ENCODE measurements around the gene LNX2. TPM values are rescaled to one million over a fixed set of nuclear protein-coding genes. Genes with fewer than 3 reads are reported as not detected.

LNX2 gene
- total RNA-seq, 1 experiment from 2014 or later = 12.1 TPM

- Histone ChIP-seq H3K4me3 (replicated peaks in 1 of 2; ENCODE audit: low read depth in 1 of 2, low read length in 2 of 2) (no peak overlapping the region), H3K27me3 (ENCODE audit: insufficient read depth, low read length) (no peaks in the 10 kb centered on the region), H3K79me2 (ENCODE audit: insufficient read depth, low read length) (no peaks in the 10 kb centered on the region), H3K36me3 (ENCODE audit: control insufficient read depth in 1 of 2, insufficient read depth in 2 of 2, low read length in 2 of 2) (no peaks in the 10 kb centered on the region), H3K9me2 (ENCODE audit: insufficient read depth) (no peaks in the 10 kb centered on the region), H3K9ac (ENCODE audit: low read length) (no peak overlapping the region), H3K4me2 (ENCODE audit: low read length) (no peak overlapping the region), H3K9me3 (ENCODE audit: control insufficient read depth in 1 of 2, insufficient read depth in 1 of 2, low read depth in 1 of 2, low read length in 2 of 2) (no peaks in the 10 kb centered on the region), H3K4me1 (ENCODE audit: control insufficient read depth in 1 of 2, insufficient read depth in 2 of 2, low read length in 2 of 2) (no peaks in the 10 kb centered on the region), H4K20me1 (ENCODE audit: insufficient read depth) (no peaks in the 10 kb centered on the region), H2AFZ (ENCODE audit: low read depth, low read length, poor library complexity, severe bottlenecking) (no peak overlapping the region), H3K27ac (ENCODE audit: low read depth, low read length) (no peak overlapping the region)
- no peak for ATAC-seq
- ChIA-PET POLR2A (no interaction called here), CTCF (no interaction called here), RAD21 (ENCODE audit: low non-redundant PET in 1 of 2, low total read pairs in 2 of 2, uncharacterized antibody in 2 of 2, unreplicated experiment in 2 of 2) (no interaction called here)
- BruUV-seq (replicated peaks) = no TSS peak
- TF ChIP-seq ZFX (IDR thresholded peaks at IDR 0.05) (no peak), EGR1 (IDR thresholded peaks at IDR 0.05; ENCODE audit: low read depth) (no peak), YY1 (IDR thresholded peaks at IDR 0.05; ENCODE audit: extremely low read depth, insufficient replicate concordance, low read depth, low read length) (no peak), FOSL1 (IDR thresholded peaks at IDR 0.05; ENCODE audit: low read depth) (no peak), ZNF274 (IDR thresholded peaks at IDR 0.05; ENCODE audit: low read depth, low read length) (no peak), ZBTB33 (IDR thresholded peaks at IDR 0.05; ENCODE audit: extremely low read depth, insufficient replicate concordance, low read length) (no peak)
- intact Hi-C loops (cut with micrococcal nuclease) = no loop called here
- no peak for DNase-seq (ENCODE audit: low read depth, low spot score)
Measured at GRCh38 chr13:27505792-27506191, 114.5 kb downstream of the LNX2 start.

DNA sequence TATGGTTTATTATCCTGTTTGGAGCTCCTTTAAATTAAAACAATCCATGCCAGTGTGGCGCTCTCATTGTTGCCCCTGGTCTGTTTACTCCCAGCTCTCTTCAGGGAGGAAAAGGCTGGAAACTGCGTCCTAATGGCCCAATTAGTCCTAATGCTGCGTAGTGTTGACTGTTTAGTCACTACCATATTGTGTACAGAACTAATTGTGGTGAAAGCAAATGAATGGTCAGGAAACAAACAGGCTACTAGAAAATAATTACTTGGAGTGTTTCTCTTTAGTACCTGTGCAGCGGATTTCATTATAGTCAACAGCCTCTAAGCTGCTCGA lies 115.5 kb downstream of the LNX2 start:
- intact Hi-C loops (cut with micrococcal nuclease) = no loop called here
- CTCF ChIA-PET = no interaction called here
- no peaks in the 10 kb centered on the region for H3K9me2 ChIP-seq (ENCODE audit: insufficient read depth)
- TF ChIP-seq ZNF274 (IDR thresholded peaks at IDR 0.05; ENCODE audit: low read depth, low read length) (no peak), SIN3A (IDR thresholded peaks at IDR 0.05; ENCODE audit: low read depth) (no peak), EZH2phosphoT487 (IDR thresholded peaks at IDR 0.05; ENCODE audit: borderline replicate concordance) (no peak), SRF (IDR thresholded peaks at IDR 0.05; ENCODE audit: low read depth) (no peak), ZBTB33 (IDR thresholded peaks at IDR 0.05; ENCODE audit: extremely low read depth, insufficient replicate concordance, low read length) (no peak), CEBPB (IDR thresholded peaks at IDR 0.05; ENCODE audit: low read depth) (no peak), POLR2AphosphoS5 (IDR thresholded peaks at IDR 0.05; ENCODE audit: low read depth, low read length) (no peak), RAD21 (IDR thresholded peaks at IDR 0.05; ENCODE audit: low read depth) (no peak), FOSL1 (IDR thresholded peaks at IDR 0.05; ENCODE audit: low read depth) (no peak)
- TF ChIP-seq, protein P1, sequence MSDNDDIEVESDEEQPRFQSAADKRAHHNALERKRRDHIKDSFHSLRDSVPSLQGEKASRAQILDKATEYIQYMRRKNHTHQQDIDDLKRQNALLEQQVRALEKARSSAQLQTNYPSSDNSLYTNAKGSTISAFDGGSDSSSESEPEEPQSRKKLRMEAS (IDR thresholded peaks at IDR 0.05) = no peak
- TF ChIP-seq, protein P2, sequence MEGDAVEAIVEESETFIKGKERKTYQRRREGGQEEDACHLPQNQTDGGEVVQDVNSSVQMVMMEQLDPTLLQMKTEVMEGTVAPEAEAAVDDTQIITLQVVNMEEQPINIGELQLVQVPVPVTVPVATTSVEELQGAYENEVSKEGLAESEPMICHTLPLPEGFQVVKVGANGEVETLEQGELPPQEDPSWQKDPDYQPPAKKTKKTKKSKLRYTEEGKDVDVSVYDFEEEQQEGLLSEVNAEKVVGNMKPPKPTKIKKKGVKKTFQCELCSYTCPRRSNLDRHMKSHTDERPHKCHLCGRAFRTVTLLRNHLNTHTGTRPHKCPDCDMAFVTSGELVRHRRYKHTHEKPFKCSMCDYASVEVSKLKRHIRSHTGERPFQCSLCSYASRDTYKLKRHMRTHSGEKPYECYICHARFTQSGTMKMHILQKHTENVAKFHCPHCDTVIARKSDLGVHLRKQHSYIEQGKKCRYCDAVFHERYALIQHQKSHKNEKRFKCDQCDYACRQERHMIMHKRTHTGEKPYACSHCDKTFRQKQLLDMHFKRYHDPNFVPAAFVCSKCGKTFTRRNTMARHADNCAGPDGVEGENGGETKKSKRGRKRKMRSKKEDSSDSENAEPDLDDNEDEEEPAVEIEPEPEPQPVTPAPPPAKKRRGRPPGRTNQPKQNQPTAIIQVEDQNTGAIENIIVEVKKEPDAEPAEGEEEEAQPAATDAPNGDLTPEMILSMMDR (IDR thresholded peaks at IDR 0.05 in 2 of 3, conservative IDR thresholded peaks at IDR 0.05 in 1 of 3; ENCODE audit: borderline replicate concordance in 1 of 3, insufficient read depth in 1 of 3, low read depth in 2 of 3, low read length in 2 of 3) = no peak
- H3K36me3 ChIP-seq (ENCODE audit: control insufficient read depth in 1 of 2, insufficient read depth in 2 of 2, low read length in 2 of 2) = no peaks in the 10 kb centered on the region
- no peak overlapping the region for H3K4me2 ChIP-seq (ENCODE audit: low read length)
- no peak overlapping the region for H3K27ac ChIP-seq (ENCODE audit: low read depth, low read length)
- DNase-seq (ENCODE audit: low read depth, low spot score) (no peak), ATAC-seq (no peak)
- no peak overlapping the region for H2AFZ ChIP-seq (ENCODE audit: low read depth, low read length, poor library complexity, severe bottlenecking)
- no peaks in the 10 kb centered on the region for H3K4me1 ChIP-seq (ENCODE audit: control insufficient read depth in 1 of 2, insufficient read depth in 2 of 2, low read length in 2 of 2)
- no peak overlapping the region for H3K9ac ChIP-seq (ENCODE audit: low read length)
- no peaks in the 10 kb centered on the region for H3K79me2 ChIP-seq (ENCODE audit: insufficient read depth, low read length)
- no peaks in the 10 kb centered on the region for H3K27me3 ChIP-seq (ENCODE audit: insufficient read depth, low read length)
- no TSS peak for BruUV-seq (replicated peaks)
- RAD21 ChIA-PET (ENCODE audit: low non-redundant PET in 1 of 2, low total read pairs in 2 of 2, uncharacterized antibody in 2 of 2, unreplicated experiment in 2 of 2) = no interaction called here
- POLR2A ChIA-PET = no interaction called here
- no peaks in the 10 kb centered on the region for H3K9me3 ChIP-seq (ENCODE audit: control insufficient read depth in 1 of 2, insufficient read depth in 1 of 2, low read depth in 1 of 2, low read length in 2 of 2)
- no peaks in the 10 kb centered on the region for H4K20me1 ChIP-seq (ENCODE audit: insufficient read depth)
- no peak overlapping the region for H3K4me3 ChIP-seq (replicated peaks in 1 of 2; ENCODE audit: low read depth in 1 of 2, low read length in 2 of 2)
